Measurements from ENCODE around the gene AGPS.

DNA sequence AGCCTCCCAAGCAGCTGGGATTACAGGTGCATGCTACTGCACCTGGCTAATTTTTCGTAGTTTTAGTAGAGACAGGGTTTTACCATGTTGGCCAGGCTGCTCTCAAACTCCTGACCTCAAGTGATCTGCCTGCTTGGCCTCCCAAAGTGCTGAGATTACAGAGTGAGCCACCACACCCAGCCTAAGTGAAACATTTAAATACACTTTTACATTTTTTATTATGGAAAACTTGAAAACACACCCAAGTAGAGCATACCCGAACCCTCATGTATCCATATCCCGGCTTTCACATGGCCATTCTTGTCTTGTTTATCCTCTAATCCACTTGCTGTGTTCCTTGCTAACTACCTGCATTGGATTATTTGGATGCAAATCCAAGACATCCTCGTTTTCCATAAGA, 13.2 kb upstream of the AGPS start:
- TF ChIP-seq, protein P1, sequence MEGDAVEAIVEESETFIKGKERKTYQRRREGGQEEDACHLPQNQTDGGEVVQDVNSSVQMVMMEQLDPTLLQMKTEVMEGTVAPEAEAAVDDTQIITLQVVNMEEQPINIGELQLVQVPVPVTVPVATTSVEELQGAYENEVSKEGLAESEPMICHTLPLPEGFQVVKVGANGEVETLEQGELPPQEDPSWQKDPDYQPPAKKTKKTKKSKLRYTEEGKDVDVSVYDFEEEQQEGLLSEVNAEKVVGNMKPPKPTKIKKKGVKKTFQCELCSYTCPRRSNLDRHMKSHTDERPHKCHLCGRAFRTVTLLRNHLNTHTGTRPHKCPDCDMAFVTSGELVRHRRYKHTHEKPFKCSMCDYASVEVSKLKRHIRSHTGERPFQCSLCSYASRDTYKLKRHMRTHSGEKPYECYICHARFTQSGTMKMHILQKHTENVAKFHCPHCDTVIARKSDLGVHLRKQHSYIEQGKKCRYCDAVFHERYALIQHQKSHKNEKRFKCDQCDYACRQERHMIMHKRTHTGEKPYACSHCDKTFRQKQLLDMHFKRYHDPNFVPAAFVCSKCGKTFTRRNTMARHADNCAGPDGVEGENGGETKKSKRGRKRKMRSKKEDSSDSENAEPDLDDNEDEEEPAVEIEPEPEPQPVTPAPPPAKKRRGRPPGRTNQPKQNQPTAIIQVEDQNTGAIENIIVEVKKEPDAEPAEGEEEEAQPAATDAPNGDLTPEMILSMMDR (IDR thresholded peaks at IDR 0.05): no peak
- no peak for TF ChIP-seq POLR2A (IDR thresholded peaks at IDR 0.05)
